Stomach (tissue), 9 donors: Measurements from ENCODE around the gene TCP1. TPM values are rescaled to one million over a fixed set of nuclear protein-coding genes. Genes with fewer than 3 reads are reported as not detected.

ENCODE experiments used
- DNase-seq, 2 donors: peaks; one replicate each; pipeline versions ENCODE4 v3.0.0 to v3.0.0-alpha.2; 2013 to 2019
- H3K27ac ChIP-seq, 5 donors: fragments of 200-600 bp in 4 of 5; sonication (generic) in 4 of 5; one replicate each; pipeline ENCODE4 v1.5.1; 2013 to 2019; ENCODE audit warnings: mild to moderate bottlenecking in 1 of 5, moderate library complexity in 1 of 5
- H3K27me3 ChIP-seq, 3 donors: fragments of 200-600 bp; sonication (generic); one replicate each; pipeline ENCODE4 v1.5.1; 2017 to 2019; ENCODE audit warnings: mixed run types in 1 of 3
- H3K36me3 ChIP-seq, 4 donors: fragments of 200-600 bp; sonication (generic); 1 replicate in 3 of 4; 2 replicates in 1 of 4; pipeline ENCODE4 v1.5.1; 2016 to 2019
- H3K4me1 ChIP-seq, 4 donors: fragments of 200-600 bp; sonication (generic); one replicate each; pipeline ENCODE4 v1.5.1; 2016 to 2019
- H3K4me3 ChIP-seq, 4 donors: fragments of 200-600 bp; sonication (generic) in 3 of 4; one replicate each; pipeline ENCODE4 v1.5.1; 2016 to 2019; ENCODE audit warnings: mild to moderate bottlenecking in 1 of 4
- H3K9me3 ChIP-seq, 4 donors: fragments of 200-600 bp; sonication (generic); one replicate each; pipeline ENCODE4 v1.5.1; 2016 to 2019
- CTCF ChIP-seq, 7 experiments: fragments of 450-650 bp in 4 of 7; fragments of 200-600 bp in 3 of 7; sonication (generic) in 3 of 7; IDR thresholded peaks; one replicate each; pipeline ENCODE4 v1.5.1; 2016 to 2019; ENCODE audit warnings: antibody characterized with exemption in 7 of 7, control low read depth in 2 of 7, mild to moderate bottlenecking in 1 of 7
- EP300 ChIP-seq: sonication (generic); formaldehyde crosslinking; IDR thresholded peaks from one replicate; pipeline ENCODE4 v1.6.1; 2017; ENCODE audit warnings: antibody characterized with exemption
- POLR2A ChIP-seq, 4 donors: fragments of 450-650 bp; IDR thresholded peaks; one replicate each; pipeline ENCODE4 v1.6.1; 2016; ENCODE audit warnings: antibody characterized with exemption in 4 of 4, control low read depth in 2 of 4, mild to moderate bottlenecking in 1 of 4, moderate library complexity in 1 of 4
- POLR2AphosphoS5 ChIP-seq, 3 donors: sonication (generic); formaldehyde crosslinking; IDR thresholded peaks; one replicate each; pipeline ENCODE4 v1.6.1; 2016; ENCODE audit warnings: antibody characterized with exemption in 3 of 3
- WGBS, 5 donors: extraction: QIAGEN DNeasy Blood & Tissue Kit in 3 of 5; methylation state at CpG; one replicate each; pipeline versions ENCODE4 v1.1.5 to v1.1.7; 2013 to 2018; 5-methylcytosine and 5-hydroxymethylcytosine counted together
- intact Hi-C: fragments of 100-400 bp; cut with DNase I; formaldehyde crosslinking; loops from one replicate; pipeline ENCODE4 v1.15.1; 2023; ENCODE audit warnings: low total_unique reads
- polyA plus RNA-seq, 3 donors: library from polyadenylated mRNA; stranded (reverse); fragments of 200-250 nt; gene quantifications; one replicate each; pipeline ENCODE4 v1.2.3, GENCODE V29; 2013
- small RNA-seq, 4 donors: library from RNA; depleted of rRNA; stranded (forward); fragments of <200 nt; gene quantifications; one replicate each; pipeline ENCODE3, GENCODE V24; 2016
- total RNA-seq, 5 donors: library from RNA; depleted of rRNA; stranded (reverse); fragments of >200 nt; gene quantifications; one replicate each; pipeline versions ENCODE4 v1.1.0 to v1.2.3, GENCODE V29; 2014 to 2016
- donor health status: healthy with polysubstance abuse.
- donor health status: Bipolar disorder and iron deficiency.
- donor health status: healthy.

The TCP1 gene
- total and polyA plus RNA-seq, 8 donors: 52.7 to 199 (median 110) TPM

- Histone ChIP-seq H3K4me1 (peaks cover 39 to 78% (median 66%) of the 10 kb centered on the region in 4 donors), H3K9me3 (no peaks in the 10 kb centered on the region), H3K4me3 (peak overlapping the region in 3 of 4 donors; percentile 11 to 73 (median 65)), H3K27me3 (no peaks in the 10 kb centered on the region), H3K36me3 (no peaks in the 10 kb centered on the region), H3K27ac (peak overlapping the region in 3 of 5 donors; percentile 17 to 99 (median 55))
- DNase-seq: peak in 1 of 2 donors; percentile 29
- TF ChIP-seq POLR2A (IDR thresholded peaks at IDR 0.05) (no peak), CTCF (IDR thresholded peaks at IDR 0.05) (no peak), POLR2AphosphoS5 (IDR thresholded peaks at IDR 0.05) (no peak), EP300 (no peak)
- WGBS, 5 donors: 17 to 34% (median 30%) methylated on average over 4 of the region's 4 CpGs
- intact Hi-C loops: no loop called here
Measured at GRCh38 chr6:159729598-159730331, 59.6 kb downstream of the TCP1 start.

GRCh38 chr6:159728531-159728964, 60.9 kb downstream of the TCP1 start:
- H3K27me3 ChIP-seq: no peaks in the 10 kb centered on the region
- peak in 1 of 2 donors; percentile 42 for DNase-seq
- H3K36me3 ChIP-seq: no peaks in the 10 kb centered on the region
- peak overlapping the region; percentile 65 to 96 (median 84) for H3K4me3 ChIP-seq
- TF ChIP-seq CTCF (IDR thresholded peaks at IDR 0.05) (no peak), EP300 (no peak), POLR2AphosphoS5 (IDR thresholded peaks at IDR 0.05) (no peak), POLR2A (IDR thresholded peaks at IDR 0.05) (no peak)
- peak overlapping the region in 4 of 5 donors; percentile 99 to 100 (median 99) for H3K27ac ChIP-seq
- peaks cover 36 to 74% (median 57%) of the 10 kb centered on the region in 4 donors for H3K4me1 ChIP-seq
- H3K9me3 ChIP-seq: no peaks in the 10 kb centered on the region
- WGBS, 5 donors: 1 to 2% (median 1%) methylated on average over 9 of the region's 9 CpGs
- intact Hi-C loops: no loop called here

Small RNA genes lying within 50 kb of the gene (small RNA-seq; reads per million reads assigned to genes)
- 17.3 to 104 (median 70.7) reads per million in 4 donors for gene SNORA20
- 0 reads per million in 4 donors for gene SNORA29

Other genes with a start within 250 kb of the TCP1 start
- 100 to 1,000 TPM in 4 of 5 donors, 10 to 100 TPM in 1; 27.2 to 187 (median 147) TPM for gene SOD2, start 96.4 kb downstream of the TCP1 start, total RNA-seq
- 100 to 1,000 TPM; 219 to 404 (median 260) TPM for gene SOD2, start 96.4 kb downstream of the TCP1 start, polyA plus RNA-seq
- 100 to 1,000 TPM in 1 of 5 donors, 10 to 100 TPM in 4; 35.0 to 125 (median 82.6) TPM for gene WTAP, start 62.1 kb downstream of the TCP1 start, total RNA-seq
- 10 to 100 TPM; 54.1 to 78.1 (median 58.3) TPM for gene WTAP, start 62.1 kb downstream of the TCP1 start, polyA plus RNA-seq
- gene ACAT2, start 27.6 kb downstream of the TCP1 start, total RNA-seq: 10 to 100 TPM in 2 of 5 donors, 1 to 10 TPM in 2, under 1 TPM in 1; 0.58 to 82.1 (median 2.5) TPM
- gene ACAT2, start 27.6 kb downstream of the TCP1 start, polyA plus RNA-seq: 10 to 100 TPM; 35.0 to 43.6 (median 39.7) TPM
- gene MRPL18, start 865 bp upstream of the TCP1 start, total RNA-seq: 100 to 1,000 TPM in 1 of 5 donors, 10 to 100 TPM in 3, 1 to 10 TPM in 1; 3.6 to 105 (median 50.5) TPM
- gene MRPL18, start 865 bp upstream of the TCP1 start, polyA plus RNA-seq: 10 to 100 TPM; 80.4 to 96.8 (median 86.9) TPM
- gene PNLDC1, start 10.7 kb upstream of the TCP1 start, total RNA-seq: 1 to 10 TPM in 1 of 5 donors, under 1 TPM in 1, not detected in 3; 0.55 to 2.5 TPM
- gene PNLDC1, start 10.7 kb upstream of the TCP1 start, polyA plus RNA-seq: under 1 TPM in 2 of 3 donors, not detected in 1; 0.25 to 0.30 TPM
- gene MAS1, start 101.4 kb upstream of the TCP1 start, total RNA-seq: under 1 TPM in 1 of 5 donors, not detected in 4; 0.18 TPM
- gene MAS1, start 101.4 kb upstream of the TCP1 start, polyA plus RNA-seq: under 1 TPM in 1 of 3 donors, not detected in 2; under 0.01 TPM
- gene IGF2R, start 179.5 kb upstream of the TCP1 start, total RNA-seq: 10 to 100 TPM; 30.3 to 70.5 (median 43.4) TPM
- 1 to 10 TPM; 2.0 to 9.8 (median 7.7) TPM for gene IGF2R, start 179.5 kb upstream of the TCP1 start, polyA plus RNA-seq